Skeletal muscle satellite cell (primary cell): Measurements from ENCODE around the gene RAD9A.
A peak's percentile ranks its signal among the peaks of the same experiment; 100 is the strongest.

Experiments used
- H3K27me3 ChIP-seq: 2 replicates; pipeline ENCODE4 v1.7.0; 2013; ENCODE audit warnings: low read length; ENCODE audit not compliant: control insufficient read depth, insufficient read depth
- H3K36me3 ChIP-seq: 2 replicates; pipeline ENCODE4 v1.7.0; 2013; ENCODE audit warnings: mild to moderate bottlenecking, control low read depth, low read length; ENCODE audit not compliant: insufficient read depth
- H3K4me1 ChIP-seq: 2 replicates; pipeline ENCODE4 v1.7.0; 2013; ENCODE audit warnings: low read length; ENCODE audit not compliant: control insufficient read depth, insufficient read depth
- H3K4me2 ChIP-seq: 2 replicates; pipeline ENCODE4 v1.7.0; 2013; ENCODE audit warnings: mild to moderate bottlenecking, low read length
- H3K4me3 ChIP-seq: 2 replicates; pipeline ENCODE4 v1.7.0; 2013; ENCODE audit warnings: low read length
- H3K9ac ChIP-seq: 2 replicates; pipeline ENCODE4 v1.7.0; 2013; ENCODE audit warnings: mild to moderate bottlenecking, low read depth, low read length, moderate library complexity
- H3K9me3 ChIP-seq: replicated peaks from 2 replicates; pipeline ENCODE4 v1.7.0; 2013; ENCODE audit warnings: mild to moderate bottlenecking, control low read depth, low read length

The RAD9A gene

DNA sequence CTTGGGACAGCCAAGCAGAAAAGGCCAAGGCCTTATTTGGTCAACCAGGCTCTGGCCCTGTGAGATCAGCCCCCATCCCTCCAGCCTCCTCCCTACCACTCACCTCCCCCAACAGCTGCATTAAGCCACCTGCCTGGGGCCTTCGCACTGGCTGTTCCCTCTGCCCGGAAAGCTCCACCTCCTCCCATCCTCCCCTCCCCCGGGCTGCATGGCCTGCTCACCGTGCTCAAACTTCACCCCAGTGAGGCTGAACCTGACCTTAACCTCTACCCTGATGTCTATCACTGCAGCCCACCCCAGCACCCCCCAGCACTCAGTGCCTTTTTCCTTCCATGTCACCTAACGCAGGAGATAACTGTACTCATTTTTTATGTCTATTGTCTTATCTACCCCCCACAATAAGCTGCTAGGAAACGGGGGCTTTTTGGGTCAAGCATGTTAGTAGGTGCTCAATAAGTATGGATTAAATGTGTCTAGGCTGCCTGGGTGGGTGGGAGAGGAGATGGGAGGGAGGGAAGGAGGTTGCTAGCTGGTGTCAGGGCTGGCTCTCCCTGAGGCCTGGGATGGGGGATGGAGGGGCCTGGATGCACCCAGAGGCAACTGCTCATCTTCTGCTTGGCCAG lies 44.8 kb downstream of the RAD9A start:
- H3K9ac ChIP-seq = no peak overlapping the region
- no peak overlapping the region for H3K4me2 ChIP-seq
- no peak overlapping the region for H3K4me3 ChIP-seq
- H3K4me1 ChIP-seq = peaks cover 18% of the 10 kb centered on the region
- H3K36me3 ChIP-seq = peaks cover 64% of the 10 kb centered on the region
- no peaks in the 10 kb centered on the region for H3K9me3 ChIP-seq
- H3K27me3 ChIP-seq = no peaks in the 10 kb centered on the region

DNA sequence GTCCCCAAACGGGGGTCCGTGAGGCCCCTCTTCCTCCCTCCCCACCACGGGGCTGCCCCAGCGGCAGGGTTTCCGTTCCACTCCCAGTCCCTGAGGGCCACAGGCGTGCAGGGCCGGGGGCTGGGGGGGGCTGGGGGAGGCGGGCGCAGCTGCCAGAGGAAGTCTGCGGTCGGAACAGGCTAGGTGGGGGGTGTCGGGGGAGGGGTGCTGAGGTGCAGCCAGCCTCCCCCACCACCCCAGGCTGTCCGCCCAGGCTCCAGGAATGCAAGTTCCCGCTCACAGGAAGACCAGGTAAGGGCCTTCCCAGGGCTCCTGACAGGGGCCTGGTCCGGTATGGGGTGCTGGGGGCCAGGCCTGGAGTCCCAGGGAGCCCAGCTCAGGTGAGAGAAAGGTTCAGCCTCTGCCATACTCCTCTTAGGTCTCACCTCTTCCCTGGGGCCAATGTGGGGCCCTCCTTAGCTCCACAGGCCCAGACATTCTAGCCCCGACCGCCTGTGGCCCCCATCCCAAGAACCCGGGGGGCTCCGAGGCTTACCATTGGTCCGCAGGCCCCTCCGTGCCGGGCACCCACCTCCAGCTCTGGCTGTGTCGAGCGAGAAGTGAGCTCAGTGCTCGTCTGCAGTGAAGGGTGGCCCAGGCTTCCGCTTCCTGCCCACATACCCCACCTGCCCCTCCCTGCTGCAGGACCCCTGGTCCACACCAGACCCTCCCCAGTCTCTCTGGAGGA lies 45.5 kb downstream of the RAD9A start, which contains the start of gene PTPRCAP:
TSS of gene PTPRCAP (minus strand) at position 601 of the 727 bp plus-strand sequence. CDS start at position 538, 63 bp downstream.
- Histone ChIP-seq H3K27me3 (no peaks in the 10 kb centered on the region), H3K9ac (no peak within 1 kb of the TSS), H3K36me3 (peaks cover 63% of the 10 kb centered on the region), H3K4me1 (peaks cover 23% of the 10 kb centered on the region), H3K4me2 (no peak within 1 kb of the TSS), H3K4me3 (no peak within 1 kb of the TSS), H3K9me3 (no peaks in the 10 kb centered on the region)

DNA sequence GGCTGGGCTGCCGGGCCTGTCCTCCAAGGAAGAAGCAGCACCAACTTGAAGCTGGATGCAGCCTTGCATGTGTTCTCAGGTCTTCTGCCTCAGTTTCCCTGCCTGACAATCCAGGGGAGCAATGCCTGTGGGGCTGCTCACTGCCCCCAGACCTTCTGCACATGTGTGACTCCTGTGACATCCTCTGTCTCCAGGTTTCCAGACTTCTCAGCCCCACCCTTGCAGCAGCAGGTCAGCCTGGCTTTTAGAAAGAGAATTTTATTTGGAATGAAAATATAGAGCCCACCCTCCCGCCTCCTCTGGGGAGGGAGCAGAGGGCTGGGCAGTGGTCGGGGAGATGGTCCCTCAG lies 46.0 kb downstream of the RAD9A start:
- H3K4me3 ChIP-seq = no peak overlapping the region
- no peak overlapping the region for H3K9ac ChIP-seq
- H3K9me3 ChIP-seq = no peaks in the 10 kb centered on the region
- peaks cover 63% of the 10 kb centered on the region for H3K36me3 ChIP-seq
- no peaks in the 10 kb centered on the region for H3K27me3 ChIP-seq
- peaks cover 28% of the 10 kb centered on the region for H3K4me1 ChIP-seq
- no peak overlapping the region for H3K4me2 ChIP-seq

DNA sequence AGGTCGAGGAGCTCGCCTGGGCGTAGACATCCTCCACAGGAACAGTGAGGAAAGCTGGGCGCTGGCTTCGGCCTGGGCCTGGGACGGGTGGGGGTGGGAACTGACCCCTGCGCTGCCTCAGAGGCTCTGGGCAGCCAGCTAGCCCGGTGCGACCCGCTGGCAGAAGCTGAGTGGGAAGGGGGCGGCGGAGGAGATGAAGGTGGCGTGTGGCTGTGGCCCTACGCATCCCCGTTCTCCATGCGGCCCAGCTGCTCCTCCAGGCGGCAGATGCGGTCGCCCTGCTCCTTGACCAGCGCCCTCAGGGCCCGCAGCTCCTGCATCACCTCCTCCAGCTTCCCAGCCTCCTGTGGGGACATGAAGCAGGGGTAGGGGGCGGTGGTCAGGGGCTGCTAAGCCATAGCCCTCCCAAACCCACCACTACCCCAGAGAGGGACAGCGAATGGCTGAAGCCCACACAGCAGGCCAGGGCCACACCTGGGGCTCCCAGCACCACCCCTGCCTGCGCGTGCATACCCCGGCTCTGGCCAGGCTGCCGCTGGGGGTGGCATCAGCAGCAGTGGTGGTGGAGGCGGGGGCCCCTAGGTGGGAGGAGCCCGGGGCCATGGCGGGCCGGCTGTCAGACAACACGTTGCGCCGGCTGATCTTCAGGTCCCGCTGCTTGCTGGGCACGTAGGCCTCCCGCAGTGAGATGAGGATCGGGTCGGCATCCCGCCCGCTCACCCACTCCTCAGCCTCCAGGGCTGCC lies 46.5 kb downstream of the RAD9A start:
- no peak overlapping the region for H3K4me2 ChIP-seq
- H3K36me3 ChIP-seq = peaks cover 57% of the 10 kb centered on the region
- no peak overlapping the region for H3K9ac ChIP-seq
- H3K4me1 ChIP-seq = peaks cover 30% of the 10 kb centered on the region
- H3K4me3 ChIP-seq = no peak overlapping the region
- no peaks in the 10 kb centered on the region for H3K27me3 ChIP-seq
- H3K9me3 ChIP-seq = no peaks in the 10 kb centered on the region

DNA sequence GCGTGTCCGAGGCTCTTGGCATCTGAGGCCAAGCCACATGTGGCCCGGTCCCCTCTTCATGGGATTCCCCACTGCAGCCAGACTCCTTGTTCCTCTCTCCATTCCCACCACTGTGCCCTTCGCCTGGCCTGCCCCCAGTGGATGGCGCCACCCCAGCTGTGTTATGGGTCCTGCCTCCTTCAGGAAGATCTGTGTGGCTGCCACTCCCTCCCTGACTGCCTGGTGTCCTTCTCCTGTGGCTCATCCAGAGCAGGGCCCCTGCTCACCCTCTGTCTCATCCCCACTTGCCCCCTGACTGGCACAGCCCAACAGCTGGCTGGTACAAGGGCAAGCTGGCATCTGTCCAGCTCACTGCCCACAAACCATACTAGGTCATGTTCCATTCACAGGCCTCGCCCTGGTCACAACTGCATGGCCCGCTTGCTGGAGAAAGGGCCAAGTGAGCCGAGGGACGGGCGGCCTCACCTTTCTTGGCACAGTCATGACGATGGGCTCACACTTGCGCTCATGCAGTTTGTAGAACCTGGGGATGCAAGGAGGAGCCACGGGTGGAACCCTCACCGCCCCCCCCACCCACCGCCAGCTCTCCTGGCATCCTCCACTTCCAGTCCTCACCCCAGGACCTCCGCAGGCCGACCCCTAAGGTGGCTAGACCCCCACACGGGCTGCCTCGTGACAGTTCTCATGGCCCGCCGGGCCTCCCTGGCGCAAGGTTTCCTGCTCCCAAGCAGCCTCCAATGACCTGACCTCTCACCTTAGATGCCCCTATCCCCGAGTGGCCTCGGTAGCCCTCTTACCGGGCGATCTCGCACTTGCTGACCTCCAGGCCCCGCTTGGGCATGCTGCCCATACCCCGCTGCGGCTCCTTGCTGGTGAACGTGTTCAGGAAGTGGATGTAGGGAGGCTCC lies 47.8 kb downstream of the RAD9A start:
- H3K9ac ChIP-seq = peak overlapping the region; percentile 16
- H3K36me3 ChIP-seq = peaks cover 45% of the 10 kb centered on the region
- H3K9me3 ChIP-seq = no peaks in the 10 kb centered on the region
- H3K27me3 ChIP-seq = no peaks in the 10 kb centered on the region
- peaks cover 30% of the 10 kb centered on the region for H3K4me1 ChIP-seq
- H3K4me2 ChIP-seq = peak overlapping the region; percentile 16
- H3K4me3 ChIP-seq = no peak overlapping the region

DNA sequence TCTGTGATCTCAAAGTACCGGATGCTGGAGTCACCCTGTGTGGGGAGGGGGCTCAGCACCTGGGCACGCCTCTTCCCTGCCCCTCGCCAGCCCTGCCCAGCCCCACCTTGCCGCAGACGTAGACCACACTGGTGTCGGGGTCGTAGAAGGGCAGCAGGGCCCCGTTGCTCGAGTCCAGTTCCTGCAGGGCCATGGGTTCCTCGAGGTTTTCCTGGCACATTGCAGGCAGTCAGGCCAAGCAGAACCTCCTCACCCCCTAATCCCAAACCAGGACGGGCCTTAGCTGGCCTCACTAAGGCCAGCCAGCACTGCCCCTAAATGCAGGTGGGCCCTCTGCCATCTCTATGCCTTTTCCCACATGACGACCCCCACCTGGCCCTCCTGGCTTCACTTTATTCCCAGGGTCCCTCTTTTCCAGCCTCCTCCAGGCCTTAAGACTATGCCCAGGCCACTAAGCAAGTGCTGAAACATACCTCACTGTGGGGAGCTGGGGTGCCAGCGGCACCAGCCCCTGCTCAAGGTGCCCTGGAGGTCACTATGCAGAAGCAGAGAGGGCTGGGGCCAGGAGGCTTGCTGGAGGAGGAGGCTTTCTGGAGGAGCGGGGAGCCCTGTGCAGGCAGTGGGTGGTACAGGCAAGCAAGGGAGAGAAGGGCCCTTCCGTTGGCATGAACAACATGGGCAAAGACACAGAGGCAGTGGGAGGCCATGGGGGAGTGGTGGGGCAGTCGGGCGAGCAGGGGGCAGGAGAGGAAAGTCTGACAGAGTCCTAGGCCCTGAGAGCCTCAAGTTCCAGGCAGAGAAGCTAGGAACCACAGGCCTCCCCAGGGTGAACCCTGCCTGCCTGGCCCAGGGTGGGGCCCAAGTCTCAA lies 48.7 kb downstream of the RAD9A start:
- Histone ChIP-seq H3K4me3 (no peak overlapping the region), H3K9ac (peak overlapping the region; percentile 16), H3K4me1 (peaks cover 26% of the 10 kb centered on the region), H3K9me3 (no peaks in the 10 kb centered on the region), H3K27me3 (no peaks in the 10 kb centered on the region), H3K4me2 (no peak overlapping the region), H3K36me3 (peaks cover 37% of the 10 kb centered on the region)

DNA sequence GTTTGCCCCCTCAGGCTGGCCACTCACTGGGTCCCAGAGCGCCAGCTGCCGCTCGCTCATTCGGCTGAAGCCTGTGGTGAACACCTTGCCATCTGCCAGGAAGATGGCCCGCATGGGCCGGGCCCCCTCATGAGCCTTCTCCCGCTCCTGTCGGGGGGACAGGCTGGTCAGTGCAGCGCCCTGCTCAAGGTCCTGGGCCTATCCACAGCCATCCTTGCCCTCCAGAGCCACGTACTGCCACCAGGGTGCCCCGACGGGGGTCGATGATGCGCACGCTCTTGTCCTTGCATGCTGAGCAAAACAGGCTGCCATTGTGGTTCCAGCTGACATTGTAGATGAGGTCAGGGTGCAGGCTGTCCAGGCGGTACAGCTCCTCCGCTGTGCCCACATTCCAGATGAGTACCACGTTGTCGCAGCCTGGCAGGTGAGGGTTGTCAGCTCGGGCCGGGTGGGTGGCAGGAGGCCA lies 49.3 kb downstream of the RAD9A start:
- Histone ChIP-seq H3K4me2 (no peak overlapping the region), H3K36me3 (peaks cover 32% of the 10 kb centered on the region), H3K4me3 (no peak overlapping the region), H3K9me3 (no peaks in the 10 kb centered on the region), H3K9ac (no peak overlapping the region), H3K4me1 (peaks cover 25% of the 10 kb centered on the region), H3K27me3 (no peaks in the 10 kb centered on the region)

DNA sequence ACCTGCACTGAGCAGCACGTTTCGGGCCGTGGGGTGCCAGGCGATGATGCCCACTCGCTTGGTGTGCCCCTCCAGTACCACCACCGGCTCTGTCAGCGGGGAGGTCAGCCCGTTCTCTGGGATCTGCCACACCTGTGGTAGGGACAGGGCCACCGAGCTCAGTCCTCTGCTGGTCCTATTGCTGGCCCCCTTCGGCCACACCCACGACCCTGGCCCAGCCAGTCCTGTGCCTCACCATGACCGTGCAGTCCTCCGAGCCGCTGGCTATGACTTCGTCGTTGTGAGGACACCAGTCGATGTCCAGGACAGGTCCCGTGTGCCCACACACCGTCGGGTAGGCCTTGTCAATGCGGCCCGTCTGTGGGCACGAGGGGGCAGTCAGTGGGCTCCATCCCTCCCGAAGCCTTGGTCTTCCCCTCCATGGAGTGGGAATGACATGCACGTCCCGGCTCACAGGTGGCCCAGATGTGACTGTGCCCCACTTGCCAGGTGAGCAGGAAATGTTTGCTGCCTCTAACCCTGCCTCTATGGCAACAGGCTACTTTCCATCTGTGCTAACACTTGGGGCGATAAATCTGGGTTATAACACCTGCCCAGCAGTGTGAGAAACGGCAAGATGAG lies 50.1 kb downstream of the RAD9A start:
- Histone ChIP-seq H3K9me3 (no peaks in the 10 kb centered on the region), H3K27me3 (no peaks in the 10 kb centered on the region), H3K4me2 (peak overlapping the region; percentile 99), H3K4me1 (peaks cover 25% of the 10 kb centered on the region), H3K36me3 (peaks cover 32% of the 10 kb centered on the region), H3K9ac (no peak overlapping the region), H3K4me3 (peak overlapping the region; percentile 96)

DNA sequence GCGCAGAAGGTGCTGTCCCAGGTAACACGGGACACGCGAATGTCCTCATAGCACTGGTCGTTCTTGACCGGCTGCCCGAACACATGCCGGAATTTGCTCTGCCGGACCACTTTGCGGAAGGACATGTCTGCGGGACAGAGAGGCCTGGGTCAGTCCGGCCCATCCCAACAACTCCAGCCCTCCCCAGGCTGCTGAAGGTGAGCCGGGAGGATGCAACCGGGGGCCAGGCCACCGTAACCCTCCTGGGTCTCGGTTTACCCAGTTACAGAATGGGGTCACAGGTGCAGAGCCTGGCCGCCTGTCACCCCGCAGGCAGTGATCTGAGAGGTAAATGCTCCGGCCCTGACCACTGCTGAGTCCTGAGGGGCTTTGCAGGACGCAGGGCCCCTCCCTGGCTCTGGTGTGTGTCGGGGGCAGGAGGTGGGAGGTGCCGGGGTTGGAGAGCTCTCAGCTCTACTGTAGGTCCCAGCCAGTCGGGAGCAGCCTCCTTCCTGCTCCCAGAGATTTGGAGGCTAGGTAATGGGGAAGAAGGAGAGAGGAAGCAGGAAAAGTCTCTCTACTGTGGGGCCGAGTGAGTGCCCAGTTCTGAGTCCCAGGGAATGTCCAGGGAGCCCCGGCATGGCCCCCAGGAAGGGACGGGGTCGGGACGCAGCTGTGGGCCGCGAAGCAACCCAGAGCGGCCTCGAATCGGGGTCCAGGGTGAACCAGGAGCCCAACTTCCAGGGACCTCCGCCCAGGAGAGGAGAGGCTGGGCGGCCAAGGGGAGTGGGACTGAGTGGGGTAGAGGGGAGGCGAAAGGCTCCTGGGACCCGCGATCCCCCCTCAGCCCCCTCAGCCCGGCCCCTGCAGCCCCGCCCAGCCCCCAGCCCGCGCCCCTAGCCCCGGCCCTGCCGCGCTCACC lies 51.0 kb downstream of the RAD9A start:
- H3K4me1 ChIP-seq = peaks cover 25% of the 10 kb centered on the region
- H3K4me3 ChIP-seq = peak overlapping the region; percentile 96
- peak overlapping the region; percentile 99 for H3K4me2 ChIP-seq
- H3K36me3 ChIP-seq = peaks cover 25% of the 10 kb centered on the region
- no peaks in the 10 kb centered on the region for H3K27me3 ChIP-seq
- H3K9ac ChIP-seq = peak overlapping the region; percentile 90
- no peaks in the 10 kb centered on the region for H3K9me3 ChIP-seq
